ENCODE results near the gene KCNJ6. TPM values are rescaled to one million over a fixed set of nuclear protein-coding genes. Genes with fewer than 3 reads are reported as not detected.

KCNJ6 gene
- total RNA-seq, 1 experiment from 2014 or later: not detected

DNA sequence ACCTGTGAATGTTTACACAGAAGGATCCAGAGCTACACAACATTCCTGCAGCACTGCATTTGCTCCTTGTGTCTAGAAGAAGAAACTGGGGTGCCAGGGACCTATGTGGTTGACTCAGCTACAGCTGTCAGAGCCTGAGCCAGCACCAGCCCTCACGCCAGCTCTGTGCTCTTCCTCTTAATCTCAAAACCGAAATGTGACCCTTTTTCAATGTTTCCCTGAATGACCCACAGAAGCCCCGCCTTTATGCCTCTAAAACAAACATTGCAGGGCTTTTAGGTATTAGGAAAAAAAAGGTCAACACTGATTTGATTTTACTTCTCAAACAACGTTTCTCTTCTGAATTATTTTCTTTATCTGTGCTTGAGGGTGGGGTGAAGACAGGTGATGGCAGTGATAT, 289.2 kb downstream of the KCNJ6 start:
- intact Hi-C loops (cut with micrococcal nuclease; ENCODE audit: unreplicated experiment): no loop called here
- BruUV-seq (replicated peaks): no TSS peak
- Histone ChIP-seq H3K36me3 (ENCODE audit: control insufficient read depth, insufficient read depth, low read length) (no peaks in the 10 kb centered on the region), H3K27me3 (ENCODE audit: control insufficient read depth, insufficient read depth, low read length) (no peaks in the 10 kb centered on the region), H3K4me1 (ENCODE audit: control insufficient read depth, insufficient read depth, low read length) (peaks cover 6% of the 10 kb centered on the region; the same call in 1 of the 2 replicates), H3K9me3 (ENCODE audit: control insufficient read depth, insufficient read depth, low read depth, low read length) (peaks cover 3% of the 10 kb centered on the region; the same call in 1 of the 2 replicates), H3K4me3 (ENCODE audit: low read depth in 2 of 2, low read length in 2 of 2) (no peak overlapping the region), H3K27ac (ENCODE audit: low read length) (no peak overlapping the region)
- CTCF ChIA-PET: interaction anchor here (0.6 kb wide), 1 partner anchor 85 kb away, joined by 4 read pairs; no protein-coding TSS in a partner anchor
- in situ Hi-C loops (cut with HindIII; ENCODE audit: low pct_unique_long_range_greater_than_20kb, low sequenced_read_pairs): no loop called here
- POLR2A ChIA-PET: no interaction called here
- no peak for ATAC-seq
- no peak for DNase-seq (ENCODE audit: low read depth, low spot score)
- no peak for TF ChIP-seq POLR2AphosphoS5 (IDR thresholded peaks at IDR 0.05; ENCODE audit: low read depth, low read length)
- TF ChIP-seq SIN3A (IDR thresholded peaks at IDR 0.05; ENCODE audit: borderline replicate concordance, insufficient read depth, low read depth, low read length): no peak
- TF ChIP-seq TCF7L2 (IDR thresholded peaks at IDR 0.05; ENCODE audit: low read depth, low read length): no peak
- TF ChIP-seq, protein P1, sequence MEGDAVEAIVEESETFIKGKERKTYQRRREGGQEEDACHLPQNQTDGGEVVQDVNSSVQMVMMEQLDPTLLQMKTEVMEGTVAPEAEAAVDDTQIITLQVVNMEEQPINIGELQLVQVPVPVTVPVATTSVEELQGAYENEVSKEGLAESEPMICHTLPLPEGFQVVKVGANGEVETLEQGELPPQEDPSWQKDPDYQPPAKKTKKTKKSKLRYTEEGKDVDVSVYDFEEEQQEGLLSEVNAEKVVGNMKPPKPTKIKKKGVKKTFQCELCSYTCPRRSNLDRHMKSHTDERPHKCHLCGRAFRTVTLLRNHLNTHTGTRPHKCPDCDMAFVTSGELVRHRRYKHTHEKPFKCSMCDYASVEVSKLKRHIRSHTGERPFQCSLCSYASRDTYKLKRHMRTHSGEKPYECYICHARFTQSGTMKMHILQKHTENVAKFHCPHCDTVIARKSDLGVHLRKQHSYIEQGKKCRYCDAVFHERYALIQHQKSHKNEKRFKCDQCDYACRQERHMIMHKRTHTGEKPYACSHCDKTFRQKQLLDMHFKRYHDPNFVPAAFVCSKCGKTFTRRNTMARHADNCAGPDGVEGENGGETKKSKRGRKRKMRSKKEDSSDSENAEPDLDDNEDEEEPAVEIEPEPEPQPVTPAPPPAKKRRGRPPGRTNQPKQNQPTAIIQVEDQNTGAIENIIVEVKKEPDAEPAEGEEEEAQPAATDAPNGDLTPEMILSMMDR (IDR thresholded peaks at IDR 0.05): no peak
- TF ChIP-seq, protein P2, sequence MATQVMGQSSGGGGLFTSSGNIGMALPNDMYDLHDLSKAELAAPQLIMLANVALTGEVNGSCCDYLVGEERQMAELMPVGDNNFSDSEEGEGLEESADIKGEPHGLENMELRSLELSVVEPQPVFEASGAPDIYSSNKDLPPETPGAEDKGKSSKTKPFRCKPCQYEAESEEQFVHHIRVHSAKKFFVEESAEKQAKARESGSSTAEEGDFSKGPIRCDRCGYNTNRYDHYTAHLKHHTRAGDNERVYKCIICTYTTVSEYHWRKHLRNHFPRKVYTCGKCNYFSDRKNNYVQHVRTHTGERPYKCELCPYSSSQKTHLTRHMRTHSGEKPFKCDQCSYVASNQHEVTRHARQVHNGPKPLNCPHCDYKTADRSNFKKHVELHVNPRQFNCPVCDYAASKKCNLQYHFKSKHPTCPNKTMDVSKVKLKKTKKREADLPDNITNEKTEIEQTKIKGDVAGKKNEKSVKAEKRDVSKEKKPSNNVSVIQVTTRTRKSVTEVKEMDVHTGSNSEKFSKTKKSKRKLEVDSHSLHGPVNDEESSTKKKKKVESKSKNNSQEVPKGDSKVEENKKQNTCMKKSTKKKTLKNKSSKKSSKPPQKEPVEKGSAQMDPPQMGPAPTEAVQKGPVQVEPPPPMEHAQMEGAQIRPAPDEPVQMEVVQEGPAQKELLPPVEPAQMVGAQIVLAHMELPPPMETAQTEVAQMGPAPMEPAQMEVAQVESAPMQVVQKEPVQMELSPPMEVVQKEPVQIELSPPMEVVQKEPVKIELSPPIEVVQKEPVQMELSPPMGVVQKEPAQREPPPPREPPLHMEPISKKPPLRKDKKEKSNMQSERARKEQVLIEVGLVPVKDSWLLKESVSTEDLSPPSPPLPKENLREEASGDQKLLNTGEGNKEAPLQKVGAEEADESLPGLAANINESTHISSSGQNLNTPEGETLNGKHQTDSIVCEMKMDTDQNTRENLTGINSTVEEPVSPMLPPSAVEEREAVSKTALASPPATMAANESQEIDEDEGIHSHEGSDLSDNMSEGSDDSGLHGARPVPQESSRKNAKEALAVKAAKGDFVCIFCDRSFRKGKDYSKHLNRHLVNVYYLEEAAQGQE (IDR thresholded peaks at IDR 0.05; ENCODE audit: insufficient read depth in 1 of 2, low read depth in 2 of 2, low read length in 1 of 2): no peak

DNA sequence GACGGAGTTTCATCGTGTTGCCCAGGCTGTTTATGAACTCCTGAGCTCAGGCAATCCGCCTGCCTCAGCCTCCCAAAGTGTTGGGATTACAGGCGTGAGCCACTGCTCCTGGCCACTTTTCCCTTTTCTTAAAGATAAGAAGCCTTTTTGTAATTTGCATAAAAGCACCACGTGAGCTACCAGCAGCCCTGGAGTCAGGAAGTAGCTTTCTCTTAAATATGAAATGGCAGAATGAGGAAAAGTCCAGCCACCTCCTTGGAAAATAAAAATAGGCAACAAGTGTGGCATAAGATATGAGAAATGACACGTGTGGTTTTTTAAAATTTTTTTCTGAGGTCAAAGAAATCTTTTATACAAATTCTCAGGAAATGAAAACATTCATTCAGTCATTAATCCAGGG, 289.9 kb downstream of the KCNJ6 start:
- Histone ChIP-seq H3K9me3 (ENCODE audit: control insufficient read depth, insufficient read depth, low read depth, low read length) (peaks cover 3% of the 10 kb centered on the region; the same call in 1 of the 2 replicates), H3K4me1 (ENCODE audit: control insufficient read depth, insufficient read depth, low read length) (peaks cover 5% of the 10 kb centered on the region; the same call in 1 of the 2 replicates), H3K36me3 (ENCODE audit: control insufficient read depth, insufficient read depth, low read length) (no peaks in the 10 kb centered on the region), H3K27me3 (ENCODE audit: control insufficient read depth, insufficient read depth, low read length) (no peaks in the 10 kb centered on the region), H3K27ac (ENCODE audit: low read length) (no peak overlapping the region), H3K4me3 (ENCODE audit: low read depth in 2 of 2, low read length in 2 of 2) (no peak overlapping the region)
- no peak for ATAC-seq
- POLR2A ChIA-PET: no interaction called here
- TF ChIP-seq TCF7L2 (IDR thresholded peaks at IDR 0.05; ENCODE audit: low read depth, low read length) (no peak), SIN3A (IDR thresholded peaks at IDR 0.05; ENCODE audit: borderline replicate concordance, insufficient read depth, low read depth, low read length) (no peak), POLR2AphosphoS5 (IDR thresholded peaks at IDR 0.05; ENCODE audit: low read depth, low read length) (no peak)
- TF ChIP-seq, protein P2 (IDR thresholded peaks at IDR 0.05; ENCODE audit: insufficient read depth in 1 of 2, low read depth in 2 of 2, low read length in 1 of 2): no peak
- TF ChIP-seq, protein P1 (IDR thresholded peaks at IDR 0.05): no peak
- intact Hi-C loops (cut with micrococcal nuclease; ENCODE audit: unreplicated experiment): no loop called here
- CTCF ChIA-PET: no interaction called here
- BruUV-seq (replicated peaks): no TSS peak
- in situ Hi-C loops (cut with HindIII; ENCODE audit: low pct_unique_long_range_greater_than_20kb, low sequenced_read_pairs): no loop called here
- no peak for DNase-seq (ENCODE audit: low read depth, low spot score)
